GM04504 (cell line): ENCODE results near the gene SLC25A1.
"Not testable (repeated sequence)": the region's sequence is repeated elsewhere in the genome, so short reads cannot be mapped to it uniquely, and the experiment has no call there.

Experiments used
- DNase-seq: peaks from one replicate; pipeline ENCODE4 v3.0.0-alpha.2; 2012; ENCODE audit warnings: low read depth

SLC25A1 gene

GRCh38 chr22:19166421-19166820, 12.1 kb downstream of the SLC25A1 start:
- no peak for DNase-seq

GRCh38 chr22:19164425-19164824, 14.1 kb downstream of the SLC25A1 start:
- no peak for DNase-seq

GRCh38 chr22:19158649-19159048, 19.9 kb downstream of the SLC25A1 start:
- DNase-seq = not testable (repeated sequence)

GRCh38 chr22:19156109-19156508, 22.4 kb downstream of the SLC25A1 start:
- not testable (repeated sequence) for DNase-seq

- no peak for DNase-seq
These were observed 25.3 kb downstream of the SLC25A1 start for GRCh38 chr22:19152942-19153883.

- no peak for DNase-seq
These were observed 27.0 kb downstream of the SLC25A1 start for GRCh38 chr22:19151329-19152191.

- DNase-seq = no peak
These were observed 27.8 kb downstream of the SLC25A1 start for GRCh38 chr22:19150482-19151328.

- no peak for DNase-seq
These were observed 28.5 kb downstream of the SLC25A1 start, which contains the start of gene GSC2 for GRCh38 chr22:19149991-19150390. TSS of gene GSC2 (minus strand) at chr22:19150292. CDS start at chr22:19150283, 9 bp downstream.

GRCh38 chr22:19149047-19149883, 29.3 kb downstream of the SLC25A1 start:
- no peak for DNase-seq

GRCh38 chr22:19148417-19149046, 30.0 kb downstream of the SLC25A1 start:
- no peak for DNase-seq

GRCh38 chr22:19147195-19147780, 31.2 kb downstream of the SLC25A1 start:
- DNase-seq = no peak

- DNase-seq = no peak
These were observed 32.1 kb downstream of the SLC25A1 start for GRCh38 chr22:19146215-19146968.

- DNase-seq = no peak
These were observed 34.6 kb downstream of the SLC25A1 start for GRCh38 chr22:19143967-19144400.

- no peak for DNase-seq
These were observed 35.3 kb downstream of the SLC25A1 start for GRCh38 chr22:19143212-19143611.

GRCh38 chr22:19142394-19142793, 36.1 kb downstream of the SLC25A1 start:
- no peak for DNase-seq

- DNase-seq = no peak
These were observed 38.6 kb downstream of the SLC25A1 start for GRCh38 chr22:19139974-19140373.

- no peak for DNase-seq
These were observed 39.6 kb downstream of the SLC25A1 start for GRCh38 chr22:19139001-19139356.

- no peak for DNase-seq
These were observed 40.1 kb downstream of the SLC25A1 start for GRCh38 chr22:19138217-19139000.
